Lower leg skin (tissue), 4 donors: ENCODE data around the gene TXLNA. TPM values are rescaled to one million over a fixed set of nuclear protein-coding genes. Genes with fewer than 3 reads are reported as not detected.

Experiments used
- DNase-seq, 2 donors: peaks; one replicate each; pipeline ENCODE4 v3.0.0-alpha.2; 2019; ENCODE audit warnings: low spot score in 2 of 2
- H3K4me3 ChIP-seq: fragments of 200-600 bp; sonication (generic); 2 replicates; pipeline ENCODE4 v1.5.1; 2017; ENCODE audit warnings: mild to moderate bottlenecking, low read depth; ENCODE audit not compliant: poor library complexity, severe bottlenecking
- CTCF ChIP-seq, 3 donors: fragments of 450-650 bp; IDR thresholded peaks; one replicate each; pipeline ENCODE4 v1.5.1; 2016; ENCODE audit warnings: antibody characterized with exemption in 3 of 3, mild to moderate bottlenecking in 3 of 3, moderate library complexity in 2 of 3
- POLR2A ChIP-seq, 2 donors: fragments of 450-650 bp; IDR thresholded peaks; one replicate each; pipeline ENCODE4 v1.6.1; 2016 to 2017; ENCODE audit warnings: antibody characterized with exemption in 2 of 2, mild to moderate bottlenecking in 1 of 2, moderate library complexity in 1 of 2
- WGBS, 2 donors: methylation state at CpG; one replicate each; pipeline ENCODE4 v1.1.5; 2018; 5-methylcytosine and 5-hydroxymethylcytosine counted together
- intact Hi-C: fragments of 100-400 bp; cut with DNase I; formaldehyde crosslinking; loops from one replicate; pipeline ENCODE4 v1.15.0; 2023; ENCODE audit warnings: low total_unique reads
- total RNA-seq, 4 donors: library from RNA; depleted of rRNA; stranded (reverse); fragments of >200 nt; gene quantifications; one replicate each; pipeline ENCODE4 v1.1.0, GENCODE V29; 2016

TXLNA gene
- total RNA-seq, 4 donors from 2014 or later: 41.1 to 62.0 (median 56.6) TPM

GRCh38 chr1:32197074-32197473, 17.6 kb downstream of the TXLNA start:
- no peak for TF ChIP-seq POLR2A (IDR thresholded peaks at IDR 0.05)
- no peak for TF ChIP-seq CTCF (IDR thresholded peaks at IDR 0.05)
- intact Hi-C loops: no loop called here
- H3K4me3 ChIP-seq: no peak overlapping the region
- DNase-seq: no peak
- 84 to 92% methylated on average over 1 of the region's 1 CpG for WGBS, 2 donors

DNA sequence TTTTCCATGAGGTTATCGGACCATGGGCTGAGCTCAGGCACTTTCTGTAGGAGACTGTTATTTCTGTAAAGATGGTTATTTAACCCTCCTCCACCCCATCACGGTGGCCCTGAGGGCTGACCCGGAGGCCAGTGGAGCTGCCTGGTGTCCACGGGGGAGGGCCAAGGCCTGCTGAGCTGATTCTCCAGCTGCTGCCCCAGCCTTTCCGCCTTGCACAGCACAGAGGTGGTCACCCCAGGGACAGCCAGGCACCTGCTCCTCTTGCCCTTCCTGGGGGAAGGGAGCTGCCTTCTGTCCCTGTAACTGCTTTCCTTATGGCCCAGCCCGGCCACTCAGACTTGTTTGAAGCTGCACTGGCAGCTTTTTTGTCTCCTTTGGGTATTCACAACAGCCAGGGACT, 18.4 kb downstream of the TXLNA start:
- intact Hi-C loops: no loop called here
- WGBS, 2 donors: 76 to 81% methylated on average over 6 of the region's 6 CpGs
- no peak overlapping the region for H3K4me3 ChIP-seq
- TF ChIP-seq CTCF (IDR thresholded peaks at IDR 0.05): no peak
- TF ChIP-seq POLR2A (IDR thresholded peaks at IDR 0.05): no peak
- no peak for DNase-seq

- no peak overlapping the region for H3K4me3 ChIP-seq
- DNase-seq: no peak
- intact Hi-C loops: no loop called here
- 82 to 85% methylated on average over 3 of the region's 3 CpGs for WGBS, 2 donors
- TF ChIP-seq CTCF (IDR thresholded peaks at IDR 0.05) (no peak), POLR2A (IDR thresholded peaks at IDR 0.05) (no peak)
These were observed 19.0 kb downstream of the TXLNA start for GRCh38 chr1:32198237-32199042.

DNA sequence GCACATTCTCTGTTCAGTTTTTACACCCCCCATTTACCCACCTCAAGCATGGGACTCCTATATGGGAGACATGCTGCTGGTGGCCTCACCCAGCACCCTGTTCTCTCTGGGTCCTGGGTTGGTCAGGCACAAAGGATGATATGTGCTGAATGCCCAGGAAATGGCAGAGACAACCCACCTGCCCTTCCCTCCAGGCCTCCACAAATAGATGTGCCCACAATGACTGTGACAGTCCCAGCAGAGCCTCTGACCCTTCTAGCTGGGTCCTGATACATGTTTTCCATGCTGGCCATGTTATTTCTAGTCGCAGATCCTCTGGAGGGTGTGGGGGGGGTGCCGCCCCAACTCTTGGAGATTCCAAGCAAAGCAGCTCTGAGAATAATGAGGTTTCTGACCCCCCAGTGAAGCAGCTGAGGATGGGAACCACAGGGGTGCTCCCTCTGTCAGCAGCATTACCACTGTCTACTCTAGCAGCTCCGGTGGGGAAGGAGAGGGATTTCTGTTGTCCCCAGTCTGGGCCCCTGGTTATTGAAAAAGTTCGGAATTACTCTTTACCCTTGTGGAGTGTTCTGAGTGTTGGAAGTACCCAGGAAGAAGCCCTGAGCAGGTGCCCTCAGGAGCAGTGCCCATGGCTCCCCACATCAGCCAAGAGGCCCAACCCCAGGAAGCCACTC, 19.7 kb downstream of the TXLNA start:
- TF ChIP-seq POLR2A (IDR thresholded peaks at IDR 0.05): no peak
- no peak for TF ChIP-seq CTCF (IDR thresholded peaks at IDR 0.05)
- H3K4me3 ChIP-seq: no peak overlapping the region
- DNase-seq: no peak
- intact Hi-C loops: no loop called here
- 57 to 70% methylated on average over 4 of the region's 4 CpGs for WGBS, 2 donors

DNA sequence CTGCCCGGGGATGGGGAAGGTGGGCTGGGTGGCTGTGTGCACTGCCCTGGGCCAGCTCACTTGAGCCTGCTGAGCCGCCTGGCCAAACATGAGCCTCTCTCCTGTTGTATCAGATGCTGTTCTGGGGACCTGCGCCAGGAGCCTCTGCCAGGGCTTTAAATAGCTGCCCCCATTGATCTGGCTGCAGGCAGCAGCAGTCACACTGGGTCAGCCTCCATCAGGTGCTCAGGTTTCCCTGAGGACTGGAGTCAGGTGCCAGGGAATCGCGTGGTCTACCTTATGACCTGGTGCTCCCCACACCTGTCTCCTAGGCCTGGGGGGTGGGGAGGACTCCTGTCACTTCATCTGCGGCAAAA, 20.2 kb downstream of the TXLNA start:
- WGBS, 2 donors: 27 to 38% methylated on average over 6 of the region's 6 CpGs
- no peak for TF ChIP-seq POLR2A (IDR thresholded peaks at IDR 0.05)
- no peak for TF ChIP-seq CTCF (IDR thresholded peaks at IDR 0.05)
- no peak overlapping the region for H3K4me3 ChIP-seq
- intact Hi-C loops: no loop called here
- no peak for DNase-seq
